ENCODE results near the gene TM4SF20. TPM values are rescaled to one million over a fixed set of nuclear protein-coding genes. Genes with fewer than 3 reads are reported as not detected.

The TM4SF20 gene
- total RNA-seq, 1 donor from 2014 or later = not detected

DNA sequence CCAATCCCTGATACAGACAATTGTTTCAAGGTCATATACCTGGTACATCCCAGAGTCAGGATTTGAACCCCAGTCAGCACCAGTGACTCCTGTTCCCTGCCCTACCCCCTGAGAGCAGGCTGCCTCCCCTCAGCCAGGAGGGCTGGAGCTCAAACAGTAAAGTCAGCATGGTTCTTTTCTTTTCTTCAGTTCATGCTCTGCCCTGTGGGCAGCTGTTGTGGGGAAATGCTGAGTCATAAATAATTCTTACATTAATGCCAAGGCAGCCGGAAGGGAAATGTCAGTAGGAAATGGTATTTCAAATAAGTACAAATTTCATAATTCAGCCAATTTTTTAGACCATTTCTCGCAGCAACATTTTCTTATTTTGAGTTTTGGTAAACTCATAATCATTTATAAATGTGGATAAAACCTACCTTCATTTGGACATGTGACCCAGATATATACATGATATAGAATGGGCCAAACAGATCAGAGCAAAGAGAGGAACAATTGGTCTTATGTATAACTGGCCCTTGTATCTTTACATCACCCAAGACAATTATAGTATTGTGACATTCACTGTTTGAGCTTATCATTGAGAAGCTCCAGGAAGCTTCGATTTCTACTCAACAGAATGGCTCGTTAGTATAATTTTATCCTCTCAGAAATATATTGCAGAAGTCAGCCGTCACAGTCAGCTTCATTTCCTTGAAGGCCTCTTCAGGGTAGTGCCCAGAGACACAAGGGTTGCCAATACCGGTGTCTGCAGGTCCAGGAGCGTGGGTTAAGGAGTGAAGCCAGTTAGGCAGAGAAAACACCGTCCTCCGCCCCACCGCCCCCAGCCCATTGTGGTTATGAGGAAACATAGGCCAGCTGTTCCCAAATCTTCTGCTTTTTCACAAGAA, 36.7 kb upstream of the TM4SF20 start:
- TF ChIP-seq, protein P1, sequence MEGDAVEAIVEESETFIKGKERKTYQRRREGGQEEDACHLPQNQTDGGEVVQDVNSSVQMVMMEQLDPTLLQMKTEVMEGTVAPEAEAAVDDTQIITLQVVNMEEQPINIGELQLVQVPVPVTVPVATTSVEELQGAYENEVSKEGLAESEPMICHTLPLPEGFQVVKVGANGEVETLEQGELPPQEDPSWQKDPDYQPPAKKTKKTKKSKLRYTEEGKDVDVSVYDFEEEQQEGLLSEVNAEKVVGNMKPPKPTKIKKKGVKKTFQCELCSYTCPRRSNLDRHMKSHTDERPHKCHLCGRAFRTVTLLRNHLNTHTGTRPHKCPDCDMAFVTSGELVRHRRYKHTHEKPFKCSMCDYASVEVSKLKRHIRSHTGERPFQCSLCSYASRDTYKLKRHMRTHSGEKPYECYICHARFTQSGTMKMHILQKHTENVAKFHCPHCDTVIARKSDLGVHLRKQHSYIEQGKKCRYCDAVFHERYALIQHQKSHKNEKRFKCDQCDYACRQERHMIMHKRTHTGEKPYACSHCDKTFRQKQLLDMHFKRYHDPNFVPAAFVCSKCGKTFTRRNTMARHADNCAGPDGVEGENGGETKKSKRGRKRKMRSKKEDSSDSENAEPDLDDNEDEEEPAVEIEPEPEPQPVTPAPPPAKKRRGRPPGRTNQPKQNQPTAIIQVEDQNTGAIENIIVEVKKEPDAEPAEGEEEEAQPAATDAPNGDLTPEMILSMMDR (IDR thresholded peaks at IDR 0.05; ENCODE audit: insufficient read depth, low read length, poor library complexity, severe bottlenecking) = no peak
- H3K36me3 ChIP-seq (ENCODE audit: control insufficient read depth, insufficient read depth, low read length) = no peaks in the 10 kb centered on the region

DNA sequence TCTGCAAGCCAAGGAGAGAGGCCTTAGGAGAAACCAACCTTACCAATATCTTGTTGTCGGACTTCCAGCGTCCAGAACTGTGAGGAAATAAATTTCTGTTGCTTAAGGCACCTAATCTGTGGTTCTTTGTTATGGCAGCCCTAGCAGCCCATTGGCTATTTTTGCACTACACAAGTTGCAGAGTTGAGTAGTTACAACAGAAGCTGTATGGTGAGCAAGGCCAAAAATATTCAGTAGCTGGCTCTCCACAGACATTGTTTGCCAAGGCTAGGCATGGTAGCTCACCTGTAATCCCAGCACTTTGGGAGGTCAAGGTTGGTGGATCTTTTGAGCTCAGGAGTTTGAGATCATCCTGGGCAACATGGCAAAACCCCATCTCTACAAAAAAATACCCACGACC, 35.7 kb upstream of the TM4SF20 start:
- Histone ChIP-seq H3K36me3 (ENCODE audit: control insufficient read depth, insufficient read depth, low read length) (no peaks in the 10 kb centered on the region), H3K27me3 (ENCODE audit: control insufficient read depth, insufficient read depth, low read length) (no peaks in the 10 kb centered on the region), H3K4me3 (ENCODE audit: low read depth, low read length) (no peak overlapping the region)
- TF ChIP-seq, protein P1 (IDR thresholded peaks at IDR 0.05; ENCODE audit: insufficient read depth, low read length, poor library complexity, severe bottlenecking) = no peak
- no peak for DNase-seq (ENCODE audit: low read depth)

More for the DNA sequence above, 36.7 kb upstream of the TM4SF20 start:
- H3K4me3 ChIP-seq (ENCODE audit: low read depth, low read length) = no peak overlapping the region
- H3K27me3 ChIP-seq (ENCODE audit: control insufficient read depth, insufficient read depth, low read length) = no peaks in the 10 kb centered on the region
- DNase-seq (ENCODE audit: low read depth) = no peak

DNA sequence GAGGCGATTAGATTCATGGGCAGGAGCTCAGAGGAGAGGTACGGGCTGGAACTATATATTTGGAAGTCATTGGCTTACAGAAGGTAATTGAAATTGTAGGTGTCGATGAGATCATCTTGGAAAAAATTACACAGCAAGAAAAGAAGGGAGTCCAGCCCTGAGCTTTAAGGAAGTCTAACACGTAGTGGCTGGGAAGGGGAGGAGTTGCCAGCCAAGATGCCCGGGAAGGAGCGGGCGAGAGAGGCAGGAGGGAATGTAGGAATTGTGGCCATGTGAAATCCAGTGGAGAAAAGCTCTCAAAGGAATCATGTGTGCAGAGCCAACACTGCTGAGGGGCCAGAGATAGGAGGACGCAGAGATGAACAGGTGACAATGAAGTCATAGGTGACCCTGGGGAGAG, 34.3 kb upstream of the TM4SF20 start:
- H3K4me3 ChIP-seq (ENCODE audit: low read depth, low read length) = no peak overlapping the region
- TF ChIP-seq, protein P1 (IDR thresholded peaks at IDR 0.05; ENCODE audit: insufficient read depth, low read length, poor library complexity, severe bottlenecking) = no peak
- H3K36me3 ChIP-seq (ENCODE audit: control insufficient read depth, insufficient read depth, low read length) = no peaks in the 10 kb centered on the region
- DNase-seq (ENCODE audit: low read depth) = no peak
- H3K27me3 ChIP-seq (ENCODE audit: control insufficient read depth, insufficient read depth, low read length) = no peaks in the 10 kb centered on the region

DNA sequence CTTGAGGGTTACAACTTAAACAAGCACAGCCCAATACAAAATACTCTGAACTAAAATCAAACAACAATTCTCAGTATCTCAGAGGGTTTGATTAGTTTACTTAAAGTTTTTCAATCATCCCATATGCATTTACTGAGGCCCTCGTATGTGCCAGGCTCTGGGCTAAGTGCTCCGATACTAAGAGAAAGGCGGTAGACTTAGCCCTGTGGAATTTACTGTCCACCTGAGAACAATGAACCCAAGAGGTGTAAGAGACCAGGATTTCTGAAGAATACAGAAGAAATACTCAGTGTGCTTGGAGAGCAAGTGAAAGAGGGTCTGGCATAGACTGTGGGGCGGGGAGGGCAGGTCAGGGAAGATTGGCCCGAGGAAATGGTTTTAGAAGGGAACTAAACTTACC, 33.8 kb upstream of the TM4SF20 start:
- Histone ChIP-seq H3K27me3 (ENCODE audit: control insufficient read depth, insufficient read depth, low read length) (no peaks in the 10 kb centered on the region), H3K4me3 (ENCODE audit: low read depth, low read length) (no peak overlapping the region), H3K36me3 (ENCODE audit: control insufficient read depth, insufficient read depth, low read length) (no peaks in the 10 kb centered on the region)
- TF ChIP-seq, protein P1 (IDR thresholded peaks at IDR 0.05; ENCODE audit: insufficient read depth, low read length, poor library complexity, severe bottlenecking) = no peak
- no peak for DNase-seq (ENCODE audit: low read depth)

DNA sequence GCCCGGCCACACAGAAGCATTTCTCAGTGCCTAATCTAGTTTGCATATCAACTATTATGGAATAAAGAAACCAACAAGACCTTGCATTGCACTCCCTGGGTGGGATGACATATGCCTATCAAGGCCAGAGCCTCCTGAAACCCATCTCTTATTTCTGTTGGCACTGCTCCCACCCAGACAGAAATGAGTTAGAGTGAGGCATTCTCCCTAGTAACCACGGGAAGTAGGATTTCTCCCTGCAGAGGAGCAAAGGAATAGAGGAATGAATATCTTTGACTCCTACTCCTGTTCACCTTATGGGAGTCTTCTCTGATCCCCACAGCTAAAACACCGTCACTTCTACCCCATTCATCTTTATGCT, 32.9 kb upstream of the TM4SF20 start:
- Histone ChIP-seq H3K27me3 (ENCODE audit: control insufficient read depth, insufficient read depth, low read length) (no peaks in the 10 kb centered on the region), H3K4me3 (ENCODE audit: low read depth, low read length) (no peak overlapping the region), H3K36me3 (ENCODE audit: control insufficient read depth, insufficient read depth, low read length) (no peaks in the 10 kb centered on the region)
- no peak for DNase-seq (ENCODE audit: low read depth)
- TF ChIP-seq, protein P1 (IDR thresholded peaks at IDR 0.05; ENCODE audit: insufficient read depth, low read length, poor library complexity, severe bottlenecking) = no peak
